Esophagus muscularis mucosa (tissue), 4 donors: ENCODE measurements around the gene SULT1A1.
"Not testable (repeated sequence)": the region's sequence is repeated elsewhere in the genome, so short reads cannot be mapped to it uniquely, and the experiment has no call there.

ENCODE experiments used
- EP300 ChIP-seq: sonication (generic); formaldehyde crosslinking; IDR thresholded peaks from one replicate; pipeline ENCODE4 v1.6.1; 2017; ENCODE audit warnings: antibody characterized with exemption
- POLR2A ChIP-seq: fragments of 450-650 bp; IDR thresholded peaks from one replicate; pipeline ENCODE4 v1.6.1; 2017; ENCODE audit warnings: antibody characterized with exemption, moderate library complexity, mild to moderate bottlenecking, low read depth
- POLR2AphosphoS5 ChIP-seq, 2 donors: sonication (generic); formaldehyde crosslinking; IDR thresholded peaks; one replicate each; pipeline ENCODE4 v1.6.1; 2017; ENCODE audit warnings: antibody characterized with exemption in 2 of 2
- TF ChIP-seq, protein P1 (sequence below), 3 experiments: fragments of 200-600 bp in 2 of 3; fragments of 450-650 bp in 1 of 3; sonication (generic) in 2 of 3; IDR thresholded peaks; one replicate each; pipeline ENCODE4 v1.5.1; 2017 to 2019; ENCODE audit warnings: antibody characterized with exemption in 3 of 3, mild to moderate bottlenecking in 2 of 3, moderate library complexity in 1 of 3

- TF ChIP-seq, protein P1, sequence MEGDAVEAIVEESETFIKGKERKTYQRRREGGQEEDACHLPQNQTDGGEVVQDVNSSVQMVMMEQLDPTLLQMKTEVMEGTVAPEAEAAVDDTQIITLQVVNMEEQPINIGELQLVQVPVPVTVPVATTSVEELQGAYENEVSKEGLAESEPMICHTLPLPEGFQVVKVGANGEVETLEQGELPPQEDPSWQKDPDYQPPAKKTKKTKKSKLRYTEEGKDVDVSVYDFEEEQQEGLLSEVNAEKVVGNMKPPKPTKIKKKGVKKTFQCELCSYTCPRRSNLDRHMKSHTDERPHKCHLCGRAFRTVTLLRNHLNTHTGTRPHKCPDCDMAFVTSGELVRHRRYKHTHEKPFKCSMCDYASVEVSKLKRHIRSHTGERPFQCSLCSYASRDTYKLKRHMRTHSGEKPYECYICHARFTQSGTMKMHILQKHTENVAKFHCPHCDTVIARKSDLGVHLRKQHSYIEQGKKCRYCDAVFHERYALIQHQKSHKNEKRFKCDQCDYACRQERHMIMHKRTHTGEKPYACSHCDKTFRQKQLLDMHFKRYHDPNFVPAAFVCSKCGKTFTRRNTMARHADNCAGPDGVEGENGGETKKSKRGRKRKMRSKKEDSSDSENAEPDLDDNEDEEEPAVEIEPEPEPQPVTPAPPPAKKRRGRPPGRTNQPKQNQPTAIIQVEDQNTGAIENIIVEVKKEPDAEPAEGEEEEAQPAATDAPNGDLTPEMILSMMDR (IDR thresholded peaks at IDR 0.05) = peak; percentile 53 to 79 (median 74)
- TF ChIP-seq POLR2A, EP300: not testable (repeated sequence)
- peak in 1 of 2 donors; percentile 49 for TF ChIP-seq POLR2AphosphoS5 (IDR thresholded peaks at IDR 0.05)
Observed at GRCh38 chr16:28615486-28616223, 5.8 kb upstream of the SULT1A1 start.
